ENCODE data around the gene KNDC1. TPM values are rescaled to one million over a fixed set of nuclear protein-coding genes. Genes with fewer than 3 reads are reported as not detected.
A peak's percentile ranks its signal among the peaks of the same experiment; 100 is the strongest.
"Not testable (repeated sequence)": the region's sequence is repeated elsewhere in the genome, so short reads cannot be mapped to it uniquely, and the experiment has no call there.

Gene KNDC1
- total RNA-seq, 1 experiment from 2014 or later, result 0.11 TPM

DNA sequence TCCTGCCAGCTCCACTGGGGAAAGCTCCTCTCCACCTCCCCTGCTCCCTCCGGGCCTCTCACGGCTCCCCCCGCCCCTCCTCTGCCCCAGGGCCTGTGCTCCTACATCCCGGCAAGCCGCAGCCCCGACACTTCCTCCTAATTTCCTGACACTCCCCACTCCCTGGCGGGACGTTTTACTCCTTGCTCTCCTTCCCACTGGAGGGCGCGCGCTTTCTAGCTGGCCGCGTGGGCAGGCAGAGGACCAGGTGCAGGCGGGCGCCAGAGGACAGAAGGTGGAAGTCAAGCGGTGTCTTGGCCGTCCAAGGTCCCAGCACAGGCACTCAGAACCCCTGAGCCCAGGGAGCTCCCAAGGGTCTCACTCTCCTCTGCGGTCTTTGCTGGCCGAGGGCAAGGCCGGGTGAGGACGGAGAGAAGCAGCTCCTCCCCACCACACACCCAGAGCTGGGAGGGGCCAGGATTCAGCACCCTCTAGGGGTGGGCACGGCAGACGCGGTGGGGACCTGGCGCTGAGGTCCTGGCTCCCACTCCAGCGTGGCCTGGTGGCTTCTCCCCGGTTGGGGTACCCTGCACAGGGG, 97.6 kb downstream of the KNDC1 start:
- no peak for DNase-seq (ENCODE audit: low read depth)

DNA sequence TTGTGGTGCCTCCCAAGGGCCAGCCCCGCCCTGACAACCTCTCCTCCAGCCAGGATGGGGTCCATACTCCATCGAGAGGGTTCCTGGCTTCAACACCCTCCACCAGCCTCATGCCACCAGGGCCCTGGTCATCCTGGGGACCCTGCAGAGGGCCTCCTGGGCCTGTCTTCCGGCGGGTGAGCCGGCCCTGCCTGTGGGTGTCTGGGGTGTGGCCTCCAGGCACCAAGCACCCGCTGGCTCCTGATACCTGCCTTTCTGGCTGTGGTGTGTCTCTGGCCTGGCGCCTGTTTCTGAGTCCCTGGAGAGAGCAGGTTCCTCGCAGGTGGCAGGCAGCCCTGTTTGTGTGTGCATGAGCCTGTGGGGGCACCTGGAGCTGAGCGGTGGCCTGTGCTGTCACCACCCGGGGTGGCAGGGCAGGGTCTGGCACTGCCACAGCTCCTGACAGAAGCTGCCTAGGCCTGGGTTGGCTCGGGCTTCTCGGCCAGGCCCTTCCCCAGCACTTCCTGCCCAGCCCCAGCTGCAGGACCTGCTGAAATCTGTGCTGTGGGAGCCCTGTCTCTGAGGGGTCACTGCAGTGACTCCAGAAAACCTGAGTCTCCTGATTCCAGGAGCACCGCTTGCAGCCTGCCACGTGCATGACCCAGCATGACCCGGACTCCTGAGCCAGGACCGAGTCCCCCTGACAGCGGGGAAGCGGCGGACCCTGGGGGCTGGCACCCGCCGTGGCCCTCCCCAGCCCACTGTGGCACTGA, 98.2 kb downstream of the KNDC1 start:
- no peak for DNase-seq (ENCODE audit: low read depth)

GRCh38 chr10:133258818-133259601, 99.0 kb downstream of the KNDC1 start:
- DNase-seq (ENCODE audit: low read depth), result peak; percentile 99

DNA sequence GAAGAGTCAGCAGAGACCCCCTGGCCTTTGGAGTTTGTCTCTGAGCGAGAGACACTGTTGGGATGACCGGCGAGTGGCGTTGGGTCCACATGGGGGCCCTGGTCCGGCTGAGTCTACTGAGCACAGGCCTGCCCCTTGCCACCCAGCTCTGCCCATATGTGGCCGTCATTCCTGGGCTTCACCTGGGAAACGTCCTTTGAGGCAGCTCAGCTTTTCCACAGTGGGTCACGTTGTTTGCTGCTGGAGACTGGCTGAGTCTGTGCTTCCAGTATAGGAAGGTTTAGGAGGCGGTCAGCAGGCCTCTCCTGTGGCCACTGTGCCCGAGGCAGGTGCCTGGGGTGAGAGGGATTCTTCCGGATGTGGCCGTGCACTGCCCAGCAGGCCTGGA, 99.6 kb downstream of the KNDC1 start:
- DNase-seq (ENCODE audit: low read depth), result no peak

GRCh38 chr10:133260895-133261725, 101.1 kb downstream of the KNDC1 start:
- peak; percentile 30 for DNase-seq (ENCODE audit: low read depth)

- DNase-seq (ENCODE audit: low read depth), result peak; percentile 42
Observed at GRCh38 chr10:133261726-133262325, 101.8 kb downstream of the KNDC1 start.

DNA sequence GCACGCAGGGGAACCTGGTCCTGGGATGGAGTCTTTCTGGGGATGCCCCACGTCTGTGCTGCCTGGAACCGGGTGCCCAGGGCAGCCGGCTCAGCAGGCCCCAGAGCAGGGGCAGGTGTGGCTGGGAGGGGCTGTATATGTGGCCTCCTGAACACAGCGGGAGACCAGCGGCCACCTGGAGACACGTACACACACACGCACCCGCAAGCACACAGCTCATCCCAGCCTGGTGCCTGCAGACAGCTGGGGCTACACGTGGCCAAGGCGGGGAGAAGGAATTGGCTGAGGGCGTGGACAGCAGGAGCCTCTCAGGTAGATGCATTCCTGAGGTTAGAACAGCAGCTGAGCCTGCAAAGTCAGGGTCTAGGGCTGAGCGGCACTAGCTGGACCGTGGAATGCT, 102.7 kb downstream of the KNDC1 start:
- no peak for DNase-seq (ENCODE audit: low read depth)

- DNase-seq (ENCODE audit: low read depth), result no peak
Observed at GRCh38 chr10:133263674-133264073, 103.7 kb downstream of the KNDC1 start.

DNA sequence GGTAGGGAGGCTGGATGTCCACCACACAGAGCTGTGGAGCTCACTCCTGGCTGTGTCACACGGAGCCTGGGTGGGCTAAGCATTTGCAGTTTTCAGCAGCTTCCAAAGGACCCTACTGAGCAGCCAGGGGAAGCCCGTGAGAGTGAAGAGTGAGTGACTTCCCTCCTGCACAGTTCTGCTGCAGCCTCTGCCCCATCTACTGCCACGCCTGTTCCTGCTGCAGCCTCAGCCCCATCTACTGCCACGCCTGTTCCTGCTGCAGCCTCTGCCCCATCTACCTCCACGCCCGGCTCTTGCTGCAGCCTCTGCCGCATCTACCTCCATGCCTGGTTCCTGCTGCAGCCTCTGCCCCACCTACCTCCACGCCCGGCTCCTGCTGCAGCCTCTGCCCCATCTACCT, 104.4 kb downstream of the KNDC1 start:
- no peak for DNase-seq (ENCODE audit: low read depth)

DNA sequence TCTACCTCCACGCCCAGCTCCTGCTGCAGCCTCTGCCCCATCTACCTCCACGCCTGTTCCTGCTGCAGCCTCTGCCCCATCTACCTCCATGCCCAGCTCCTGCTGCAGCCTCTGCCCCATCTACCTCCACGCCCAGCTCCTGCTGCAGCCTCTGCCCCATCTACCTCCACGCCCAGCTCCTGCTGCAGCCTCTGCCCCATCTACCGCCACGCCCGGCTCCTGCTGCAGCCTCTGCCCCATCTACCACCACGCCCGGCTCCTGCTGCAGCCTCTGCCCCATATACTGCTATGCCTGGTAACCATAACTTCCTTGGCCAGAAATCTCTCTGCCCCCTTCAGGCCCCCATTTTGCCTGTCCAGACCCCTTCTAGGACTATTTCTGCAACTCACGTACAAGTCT, 105.0 kb downstream of the KNDC1 start:
- DNase-seq (ENCODE audit: low read depth), result not testable (repeated sequence)

- DNase-seq (ENCODE audit: low read depth), result no peak
Observed at GRCh38 chr10:133266056-133266795, 106.2 kb downstream of the KNDC1 start.

DNA sequence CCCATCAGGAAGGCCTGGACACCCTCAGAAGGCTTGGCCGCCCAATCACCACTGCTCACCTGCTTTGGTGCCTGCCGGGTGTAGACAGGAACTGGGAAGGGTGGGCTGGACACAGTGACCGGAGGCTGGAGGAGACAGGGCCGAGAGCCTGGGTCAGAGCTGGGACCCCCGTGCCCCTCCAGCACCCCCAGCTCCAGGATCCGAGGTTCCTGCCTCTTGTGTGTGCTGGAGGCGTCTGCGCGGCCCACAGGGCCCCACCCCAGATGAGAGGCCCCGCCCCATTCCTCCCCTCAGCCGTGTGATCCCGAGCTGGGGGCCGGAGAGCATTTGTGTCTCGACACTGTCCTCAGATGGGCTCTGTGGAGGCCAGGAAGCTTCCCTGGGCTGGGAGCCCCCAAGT, 107.3 kb downstream of the KNDC1 start:
- no peak for DNase-seq (ENCODE audit: low read depth)

- DNase-seq (ENCODE audit: low read depth), result no peak
Observed at GRCh38 chr10:133267829-133268228, 107.8 kb downstream of the KNDC1 start.

- no peak for DNase-seq (ENCODE audit: low read depth)
Observed at GRCh38 chr10:133268532-133268931, 108.5 kb downstream of the KNDC1 start.

DNA sequence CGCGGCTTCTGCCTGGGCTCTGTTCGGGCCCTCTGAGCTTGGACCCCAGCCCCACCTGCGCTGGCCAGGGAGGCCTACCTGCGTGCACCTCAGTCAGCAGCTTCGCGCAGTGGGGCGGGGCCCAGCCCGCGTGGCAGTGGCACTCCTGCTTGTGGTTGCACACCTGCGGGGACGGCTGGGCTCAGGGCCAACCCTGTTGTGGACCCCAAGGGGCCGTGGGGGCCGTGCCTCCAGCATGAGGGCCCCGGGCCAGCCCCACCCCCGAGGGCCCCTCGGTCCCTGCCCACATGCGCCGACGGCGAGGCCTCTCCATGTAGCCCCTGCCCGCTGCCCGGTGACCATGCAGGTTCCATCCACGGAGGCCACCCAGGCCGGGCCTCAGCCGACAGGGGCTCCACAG, 109.3 kb downstream of the KNDC1 start:
- DNase-seq (ENCODE audit: low read depth), result no peak

- no peak for DNase-seq (ENCODE audit: low read depth)
Observed at GRCh38 chr10:133270204-133270603, 110.2 kb downstream of the KNDC1 start.

DNA sequence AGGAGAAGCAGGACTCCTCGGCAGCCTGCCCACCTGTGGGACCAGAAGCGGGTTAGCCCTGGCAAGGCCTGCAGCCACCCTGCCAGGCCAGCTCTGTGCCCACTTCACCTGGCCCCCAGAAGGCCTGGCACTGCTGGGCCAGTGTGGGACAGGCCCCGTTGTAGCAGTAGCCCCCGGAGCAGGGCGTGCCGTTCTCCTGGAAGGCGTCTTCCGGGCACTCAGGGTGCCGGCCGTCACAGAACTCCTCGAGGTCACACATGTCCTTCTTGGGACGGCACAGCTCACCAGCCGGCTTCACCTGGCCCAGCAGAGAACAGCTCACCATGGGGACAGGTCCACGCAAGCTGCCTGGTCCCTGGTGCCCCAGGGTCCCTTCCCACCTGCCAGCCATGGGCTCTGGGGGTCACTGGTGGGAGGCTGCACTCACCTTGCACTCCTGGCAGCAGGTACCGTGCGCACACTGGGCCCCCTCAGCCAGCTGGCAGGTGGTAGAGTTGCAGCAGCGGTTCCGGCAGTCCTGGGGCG, 110.8 kb downstream of the KNDC1 start:
- no peak for DNase-seq (ENCODE audit: low read depth)

- no peak for DNase-seq (ENCODE audit: low read depth)
Observed at GRCh38 chr10:133271521-133272300, 111.7 kb downstream of the KNDC1 start.

DNA sequence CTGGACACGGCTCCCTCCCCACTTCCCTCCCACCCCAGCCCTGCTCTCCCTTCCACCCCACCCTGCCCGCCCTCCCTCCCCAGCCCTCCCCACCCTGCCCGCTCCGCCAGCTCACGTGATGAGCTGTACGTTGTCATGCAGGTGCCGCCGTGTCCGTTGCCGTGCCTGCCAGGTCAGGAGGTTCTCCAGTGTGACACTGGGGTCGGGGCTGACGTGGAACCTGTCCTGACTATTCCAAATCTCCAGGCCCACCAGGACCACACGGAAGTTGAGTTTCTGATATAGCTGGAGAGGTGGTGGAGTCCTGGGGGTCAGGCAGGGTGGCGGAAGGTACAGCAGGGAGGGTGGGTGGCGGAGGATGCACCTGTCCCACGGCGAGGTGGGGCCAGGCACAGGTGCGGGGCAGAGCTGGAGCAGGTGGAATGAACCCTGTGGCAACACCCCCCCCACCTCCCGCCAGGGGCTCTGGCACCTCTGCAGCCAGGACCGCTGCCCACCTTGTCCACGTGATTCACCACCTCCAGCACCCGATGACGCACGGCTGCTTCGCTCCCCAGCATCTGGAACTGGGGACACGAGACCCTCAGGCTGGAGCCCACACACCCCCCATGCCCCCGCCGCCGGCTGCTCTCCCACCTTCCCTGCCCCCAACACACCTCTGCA, 112.4 kb downstream of the KNDC1 start:
- no peak for DNase-seq (ENCODE audit: low read depth)
